GM21528 (cell line): Measurements from ENCODE around the gene DCAF11.

Experiments
- ATAC-seq: cut with Tn5 transposase; IDR thresholded peaks from one replicate; pipeline ENCODE4 v1.9.1; 2021; ENCODE audit warnings: mild to moderate bottlenecking, moderate library complexity; ENCODE audit not compliant: unreplicated experiment, low FRiP score

DCAF11 gene

DNA sequence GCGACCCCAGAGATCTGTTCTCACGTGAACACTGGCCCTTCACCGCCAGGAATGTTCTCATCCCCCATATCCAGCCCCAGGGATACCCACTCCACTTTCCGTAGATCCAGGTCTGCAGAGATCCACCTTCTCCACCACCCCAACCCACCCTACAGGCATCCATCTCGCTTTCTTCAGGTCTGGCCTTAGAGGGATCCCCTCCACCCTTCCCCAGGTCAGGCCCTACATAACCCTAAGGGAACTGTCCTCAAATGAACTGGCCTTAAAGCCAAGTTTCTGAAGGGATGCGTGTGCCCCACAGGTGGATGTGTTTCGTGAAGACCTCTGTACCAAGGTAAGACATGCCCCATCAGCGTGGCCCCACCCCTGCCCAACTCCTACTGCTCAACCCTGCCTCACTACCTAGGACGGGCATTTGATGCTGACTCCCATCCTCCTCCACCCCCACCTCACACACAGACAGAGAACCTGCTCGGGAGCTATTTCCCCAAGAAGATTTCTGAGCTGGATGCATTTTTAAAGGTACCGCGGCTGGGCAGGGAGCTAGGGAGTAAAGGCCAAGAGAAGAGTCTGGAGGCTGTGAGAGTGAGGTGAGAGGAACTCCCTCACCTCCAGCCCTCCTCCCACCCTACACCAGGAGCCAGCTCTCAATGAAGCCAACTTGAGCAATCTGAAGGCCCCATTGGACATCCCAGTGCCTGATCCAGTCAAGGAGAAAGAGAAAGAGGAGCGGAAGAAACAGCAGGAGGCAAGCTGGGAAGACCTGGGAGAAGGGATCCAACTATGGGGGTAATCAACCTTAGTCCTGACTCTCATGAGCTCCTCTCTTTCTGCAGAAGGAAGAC lies 22.3 kb downstream of the DCAF11 start:
- ATAC-seq: no peak

GRCh38 chr14:24137529-24138395 lies 23.2 kb downstream of the DCAF11 start:
- ATAC-seq: no peak

GRCh38 chr14:24138396-24139271 lies 24.1 kb downstream of the DCAF11 start:
- ATAC-seq: no peak

DNA sequence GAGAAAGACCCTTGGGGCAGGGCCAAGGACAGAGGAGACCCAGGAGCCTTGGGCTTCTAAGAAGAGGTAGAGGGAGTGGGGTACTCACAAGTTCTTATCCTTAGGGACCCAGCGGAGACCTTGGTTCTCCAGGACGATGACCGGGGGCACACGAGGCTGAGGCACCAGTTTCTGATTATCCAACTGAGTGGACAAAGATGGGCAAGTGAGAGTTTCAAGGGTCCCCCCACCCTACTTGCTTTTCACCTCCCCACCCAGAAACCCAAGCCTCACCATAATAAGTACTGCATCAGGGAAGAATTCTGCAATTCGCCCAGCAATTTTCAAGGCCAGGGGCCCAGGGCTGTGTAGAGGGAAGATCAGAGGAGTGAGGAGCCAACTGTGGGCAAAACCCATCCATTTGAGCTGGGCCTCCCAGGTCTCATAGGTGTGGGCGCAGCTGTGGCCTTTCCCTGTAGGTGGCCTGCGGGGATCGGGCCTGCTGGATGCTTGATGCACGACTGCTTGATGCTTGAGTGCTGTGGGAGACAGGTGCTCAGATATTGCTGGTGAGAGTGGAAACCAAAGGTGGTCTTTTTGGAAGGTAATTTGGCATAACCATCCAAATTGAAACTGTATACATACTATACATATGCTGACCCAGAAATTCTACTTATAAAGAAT lies 24.8 kb downstream of the DCAF11 start:
- no peak for ATAC-seq

- ATAC-seq: peak; percentile 85
Measured at GRCh38 chr14:24141097-24141880, 26.7 kb downstream of the DCAF11 start, which contains the start of gene EMC9. TSS of gene EMC9 (minus strand) at chr14:24141591. CDS start at chr14:24141304, 287 bp downstream.

GRCh38 chr14:24143511-24143910 lies 28.9 kb downstream of the DCAF11 start:
- no peak for ATAC-seq

DNA sequence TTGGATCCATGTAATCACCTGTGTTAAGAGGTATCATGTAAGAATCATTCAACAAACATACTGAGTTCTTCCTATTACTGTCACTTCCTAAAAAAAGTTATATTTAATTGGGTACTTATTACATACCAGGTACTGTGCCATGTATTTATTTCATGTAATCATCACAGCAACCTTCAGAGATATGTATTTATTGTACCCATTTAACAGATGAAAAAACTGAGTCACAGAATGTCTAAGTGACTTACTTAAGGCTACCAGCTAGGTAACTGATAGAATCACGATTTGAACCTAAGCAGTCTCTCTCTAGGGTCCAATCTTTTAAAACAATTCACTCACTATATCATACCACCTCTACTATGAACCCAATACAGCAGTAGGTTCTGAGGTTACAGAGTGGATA lies 29.9 kb downstream of the DCAF11 start:
- no peak for ATAC-seq

- ATAC-seq: no peak
Measured at GRCh38 chr14:24145219-24145618, 30.6 kb downstream of the DCAF11 start.

DNA sequence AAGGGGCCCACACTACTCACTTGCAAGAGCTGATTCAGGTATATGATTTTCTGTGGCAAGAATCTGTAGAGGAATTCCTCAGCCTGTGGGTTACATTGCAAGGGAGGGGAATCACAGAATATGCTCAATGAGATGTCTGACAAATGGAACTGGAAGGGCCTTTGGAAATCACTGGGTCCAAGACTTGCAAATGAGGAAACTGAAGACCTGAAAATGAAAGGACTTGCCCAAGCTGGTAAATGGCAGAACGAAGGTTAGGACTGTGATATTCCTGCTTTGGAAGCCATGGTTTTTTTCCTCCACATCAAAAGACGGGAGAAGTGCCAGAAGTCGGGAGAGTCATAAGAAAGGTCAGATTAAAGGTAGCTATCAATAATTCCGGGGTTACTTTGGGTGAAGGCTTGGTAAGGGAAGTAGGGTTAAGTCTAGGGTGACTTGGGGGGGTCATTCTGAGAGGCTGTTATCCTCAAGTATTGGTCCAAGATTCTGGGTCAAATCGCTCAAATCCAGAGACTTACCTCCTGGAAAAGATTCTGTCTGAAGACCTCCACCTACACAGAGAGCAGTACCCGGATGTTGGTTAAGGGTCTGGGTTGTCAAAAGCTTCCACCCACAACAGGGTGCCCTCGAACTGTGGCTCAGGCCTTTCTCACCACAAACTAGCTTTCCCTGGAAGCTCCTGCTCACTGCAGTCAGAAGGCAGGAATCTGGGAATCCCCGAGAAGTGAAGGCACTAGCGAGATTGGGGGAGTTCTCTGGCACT lies 31.3 kb downstream of the DCAF11 start:
- ATAC-seq: no peak

DNA sequence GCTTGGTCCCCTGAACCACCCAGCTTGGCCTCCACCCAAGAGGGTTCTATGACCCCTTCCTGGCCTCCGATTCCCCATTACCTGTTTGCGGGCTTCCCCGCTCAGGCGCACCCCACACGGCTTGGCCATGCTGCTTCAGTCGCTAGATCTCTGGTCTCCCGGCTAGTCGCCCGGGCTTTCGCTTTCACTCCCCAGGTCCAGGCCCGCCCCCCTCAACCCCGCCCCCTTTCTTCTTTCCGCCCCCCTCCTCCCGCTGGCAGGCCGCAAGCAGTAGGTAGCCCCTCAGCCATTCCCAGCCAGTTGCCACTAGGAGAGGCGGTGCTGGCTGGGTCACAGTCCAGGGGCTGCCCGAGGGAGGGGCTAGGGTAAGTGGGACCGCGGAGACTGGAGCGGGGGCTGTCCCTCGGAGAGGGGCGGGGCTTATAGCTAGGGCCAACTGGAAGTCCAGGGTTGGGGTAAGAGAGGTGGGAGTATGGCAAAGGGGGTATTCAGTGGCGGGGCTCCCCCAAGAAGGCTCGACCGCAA lies 31.9 kb downstream of the DCAF11 start, which contains the start of gene PSME2:
Gene PSME2, minus strand, starts transcription at position 158 of the 525 bp plus-strand sequence. Its CDS starts 29 bp downstream, at position 129.
- peak; percentile 67 for ATAC-seq

- ATAC-seq: peak; percentile 78
Measured at GRCh38 chr14:24146978-24147760, 32.6 kb downstream of the DCAF11 start, which contains the start of gene RNF31. TSS of gene RNF31 (plus strand) at chr14:24147498. CDS start at chr14:24147699, 201 bp downstream.

DNA sequence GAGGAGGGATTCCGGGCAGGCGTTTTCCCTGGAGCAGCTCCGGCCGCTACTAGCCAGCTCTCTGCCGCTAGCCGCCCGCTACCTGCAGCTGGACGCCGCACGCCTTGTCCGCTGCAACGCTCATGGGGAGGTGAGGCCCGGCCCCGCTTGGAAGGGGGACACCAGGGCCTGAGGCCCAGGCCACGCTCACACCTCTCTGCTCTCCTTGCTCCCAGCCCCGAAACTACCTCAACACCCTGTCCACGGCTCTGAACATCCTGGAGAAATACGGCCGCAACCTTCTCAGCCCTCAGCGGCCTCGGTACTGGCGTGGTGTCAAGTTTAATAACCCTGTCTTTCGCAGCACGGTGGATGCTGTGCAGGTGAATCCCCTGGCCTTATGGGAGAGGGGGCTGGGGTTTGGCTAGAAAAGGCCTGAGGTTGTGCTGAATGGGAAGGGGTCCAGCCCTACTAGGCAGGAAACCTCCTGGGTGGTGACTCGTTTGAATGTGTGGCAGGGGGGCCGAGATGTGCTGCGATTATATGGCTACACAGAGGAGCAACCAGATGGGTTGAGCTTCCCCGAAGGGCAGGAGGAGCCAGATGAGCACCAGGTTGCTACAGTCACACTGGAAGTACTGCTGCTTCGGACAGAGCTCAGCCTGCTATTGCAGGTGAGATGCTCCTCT lies 33.3 kb downstream of the DCAF11 start:
- ATAC-seq: no peak

DNA sequence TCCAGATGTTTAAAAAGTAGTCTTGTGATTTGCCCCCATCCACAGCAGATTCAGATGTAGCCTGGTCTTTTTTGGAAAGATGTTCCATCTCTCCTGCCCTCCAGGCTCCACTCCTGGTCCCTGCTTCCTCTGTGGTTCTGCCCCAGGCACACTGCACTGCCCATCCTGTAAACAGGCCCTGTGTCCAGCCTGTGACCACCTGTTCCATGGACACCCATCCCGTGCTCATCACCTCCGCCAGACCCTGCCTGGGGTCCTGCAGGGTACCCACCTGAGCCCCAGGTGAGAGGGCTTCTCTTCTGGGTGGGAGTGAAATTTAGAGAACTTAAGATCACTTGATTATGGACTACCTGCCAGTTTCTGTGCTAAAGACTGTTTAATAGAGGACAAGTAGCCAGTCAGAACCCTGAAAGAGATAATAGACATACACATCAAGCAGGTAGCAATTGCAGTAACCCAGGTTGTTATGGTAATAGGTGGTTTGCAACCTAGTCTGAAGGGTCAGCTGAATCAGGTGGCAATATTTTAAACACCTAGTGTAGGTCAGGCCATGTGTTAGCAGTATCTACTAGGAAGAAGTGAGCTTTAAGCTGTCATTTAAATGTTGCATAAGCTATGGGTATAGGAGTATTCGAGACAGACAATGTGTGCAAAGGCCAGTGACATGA lies 34.9 kb downstream of the DCAF11 start:
- ATAC-seq: no peak

GRCh38 chr14:24150061-24150460 lies 35.5 kb downstream of the DCAF11 start:
- no peak for ATAC-seq

- ATAC-seq: no peak
Measured at GRCh38 chr14:24150567-24150966, 36.0 kb downstream of the DCAF11 start.

- no peak for ATAC-seq
Measured at GRCh38 chr14:24150993-24151392, 36.4 kb downstream of the DCAF11 start.
